GM12864 (cell line): ENCODE results near the gene TMEM200A.
A peak's percentile ranks its signal among the peaks of the same experiment; 100 is the strongest.
"Not testable (repeated sequence)": the region's sequence is repeated elsewhere in the genome, so short reads cannot be mapped to it uniquely, and the experiment has no call there.

Experiments used
- DNase-seq: peaks from one replicate; pipeline ENCODE4 v3.0.0-alpha.2; 2011; ENCODE audit warnings: low read depth
- H3K4me3 ChIP-seq: 2 replicates; pipeline ENCODE4 v1.5.1; 2011; ENCODE audit warnings: mild to moderate bottlenecking, low read depth, low read length, control low read depth
- TF ChIP-seq, protein P1 (sequence below): IDR thresholded peaks from 2 replicates; pipeline ENCODE4 v1.5.1; 2011; ENCODE audit warnings: low read depth, mild to moderate bottlenecking, moderate library complexity, low read length, control low read depth, inconsistent platforms; ENCODE audit errors: missing control alignments

Gene TMEM200A

DNA sequence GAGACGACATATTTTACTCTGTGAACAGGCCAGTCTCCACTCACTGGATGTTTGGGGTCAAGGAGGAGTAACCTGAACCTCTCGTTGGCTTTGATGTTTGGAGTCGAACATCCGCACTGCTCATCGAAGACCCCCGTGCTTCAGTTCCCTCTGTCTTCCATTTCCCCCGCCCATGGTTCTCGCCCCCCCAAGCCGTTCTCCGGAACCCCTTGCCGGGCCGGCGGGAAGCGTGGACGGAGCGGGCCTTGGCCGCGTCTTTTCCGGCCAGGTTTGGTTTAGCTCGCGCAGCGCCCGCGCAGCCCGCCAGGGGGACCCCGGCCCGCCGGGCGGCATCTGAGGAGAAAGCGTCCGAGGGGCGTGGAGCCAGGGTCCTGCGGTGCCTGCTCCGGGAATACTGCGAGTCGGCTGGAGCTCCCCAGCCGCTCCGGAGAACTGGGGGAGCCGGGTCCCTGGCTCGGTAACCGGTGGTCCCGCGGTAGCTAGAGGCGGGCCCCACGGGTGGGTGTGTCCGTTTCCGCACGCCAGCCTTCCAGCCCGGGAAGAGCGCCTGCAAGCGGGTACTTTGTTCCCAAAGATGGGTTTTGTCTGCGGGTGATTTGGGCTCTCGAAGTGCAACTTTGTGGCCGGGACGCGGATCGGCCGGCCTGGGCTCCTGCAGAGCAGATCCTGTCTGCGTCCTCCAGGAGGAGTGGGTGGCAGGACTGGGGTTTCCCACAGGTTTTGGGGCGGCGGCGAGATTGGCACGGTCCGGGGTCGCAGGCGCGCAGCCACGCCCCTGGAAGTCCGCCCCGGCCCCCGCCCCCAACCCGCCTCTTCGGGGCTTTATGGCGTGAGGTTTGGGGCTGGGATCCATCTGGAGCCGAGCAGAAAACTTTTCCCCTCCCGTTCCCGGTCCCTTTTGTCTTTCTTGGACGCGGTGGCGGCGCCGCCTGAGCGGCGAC is at the start of gene TMEM200A:
TMEM200A (plus strand) TSS at position 852 of the 941 bp plus-strand sequence. CDS start 74,406 bp downstream, outside the sequence.
- TF ChIP-seq, protein P1, sequence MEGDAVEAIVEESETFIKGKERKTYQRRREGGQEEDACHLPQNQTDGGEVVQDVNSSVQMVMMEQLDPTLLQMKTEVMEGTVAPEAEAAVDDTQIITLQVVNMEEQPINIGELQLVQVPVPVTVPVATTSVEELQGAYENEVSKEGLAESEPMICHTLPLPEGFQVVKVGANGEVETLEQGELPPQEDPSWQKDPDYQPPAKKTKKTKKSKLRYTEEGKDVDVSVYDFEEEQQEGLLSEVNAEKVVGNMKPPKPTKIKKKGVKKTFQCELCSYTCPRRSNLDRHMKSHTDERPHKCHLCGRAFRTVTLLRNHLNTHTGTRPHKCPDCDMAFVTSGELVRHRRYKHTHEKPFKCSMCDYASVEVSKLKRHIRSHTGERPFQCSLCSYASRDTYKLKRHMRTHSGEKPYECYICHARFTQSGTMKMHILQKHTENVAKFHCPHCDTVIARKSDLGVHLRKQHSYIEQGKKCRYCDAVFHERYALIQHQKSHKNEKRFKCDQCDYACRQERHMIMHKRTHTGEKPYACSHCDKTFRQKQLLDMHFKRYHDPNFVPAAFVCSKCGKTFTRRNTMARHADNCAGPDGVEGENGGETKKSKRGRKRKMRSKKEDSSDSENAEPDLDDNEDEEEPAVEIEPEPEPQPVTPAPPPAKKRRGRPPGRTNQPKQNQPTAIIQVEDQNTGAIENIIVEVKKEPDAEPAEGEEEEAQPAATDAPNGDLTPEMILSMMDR: peak; percentile 64
- peak within 1 kb of the TSS; percentile 27 for H3K4me3 ChIP-seq
- DNase-seq: no peak

DNA sequence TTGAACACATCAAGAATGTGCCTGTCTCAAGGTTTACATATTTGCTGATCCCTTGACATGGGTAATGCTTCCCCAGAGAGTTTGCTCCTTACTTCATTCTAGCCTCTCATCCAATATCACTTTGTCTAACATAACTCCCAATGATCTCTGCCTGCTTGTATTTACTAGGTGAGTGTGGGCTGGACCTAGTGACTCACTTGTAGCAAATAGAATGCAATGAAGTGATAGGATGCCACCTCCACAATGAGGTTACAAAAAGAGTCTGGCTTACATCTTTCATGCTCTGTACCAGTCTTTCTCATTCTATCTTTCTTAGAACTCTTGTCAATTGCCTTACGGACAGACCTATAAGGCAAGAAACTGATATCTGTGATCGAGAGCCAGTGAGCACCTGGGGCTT is 44.9 kb upstream of the TMEM200A start:
- DNase-seq: no peak
- TF ChIP-seq, protein P1: no peak
- H3K4me3 ChIP-seq: no peak overlapping the region

DNA sequence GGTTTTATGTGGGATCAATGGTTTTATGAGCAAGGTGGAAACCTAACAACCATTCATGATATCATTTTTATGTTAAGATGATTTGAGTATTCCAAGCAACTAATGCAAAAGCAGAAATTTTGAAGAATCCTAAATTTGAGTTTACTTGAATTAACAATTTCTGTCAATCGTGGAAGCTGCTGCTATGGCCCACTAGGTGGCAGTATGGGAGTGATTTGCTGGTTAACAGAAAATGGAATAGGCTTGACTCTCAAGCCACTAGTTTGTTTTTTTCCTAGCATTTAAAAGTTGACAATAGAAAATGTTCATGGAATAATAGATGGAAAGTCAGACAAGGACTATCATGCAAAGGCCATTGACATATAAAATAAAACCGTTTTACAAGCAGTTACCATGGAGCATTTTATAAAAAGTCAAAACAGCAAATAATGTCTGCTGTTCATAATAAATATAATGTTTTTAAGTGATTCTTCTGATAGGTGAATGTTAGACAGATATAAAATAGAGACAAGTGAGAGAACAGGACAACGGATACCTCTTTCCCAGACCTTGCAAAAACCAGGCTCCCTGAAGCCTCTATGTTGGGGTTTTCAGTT is 43.0 kb upstream of the TMEM200A start:
- peak; percentile 34 for DNase-seq

DNA sequence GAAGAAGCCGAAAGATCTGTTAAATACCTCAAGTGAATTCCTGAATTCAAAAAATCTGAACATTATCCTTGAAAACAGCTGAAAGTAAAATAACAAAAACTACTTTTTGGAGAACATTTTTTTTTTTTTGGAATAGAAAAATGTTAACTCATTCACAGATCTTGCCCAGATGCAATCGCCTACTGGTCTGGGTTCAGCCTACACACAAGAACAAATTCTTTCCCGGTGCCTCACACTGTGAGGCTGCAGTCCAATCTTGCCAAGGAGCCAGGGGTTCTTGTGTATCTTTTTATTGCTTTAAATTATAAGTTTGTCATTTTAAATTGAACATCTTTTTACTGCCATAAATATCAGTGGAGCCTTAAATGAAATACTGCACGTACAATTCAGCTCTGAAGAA is 41.2 kb upstream of the TMEM200A start:
- no peak overlapping the region for H3K4me3 ChIP-seq
- no peak for DNase-seq
- TF ChIP-seq, protein P1: no peak

More for the DNA sequence above, 43.0 kb upstream of the TMEM200A start:
- TF ChIP-seq, protein P1: peak; percentile 77
- H3K4me3 ChIP-seq: no peak overlapping the region

DNA sequence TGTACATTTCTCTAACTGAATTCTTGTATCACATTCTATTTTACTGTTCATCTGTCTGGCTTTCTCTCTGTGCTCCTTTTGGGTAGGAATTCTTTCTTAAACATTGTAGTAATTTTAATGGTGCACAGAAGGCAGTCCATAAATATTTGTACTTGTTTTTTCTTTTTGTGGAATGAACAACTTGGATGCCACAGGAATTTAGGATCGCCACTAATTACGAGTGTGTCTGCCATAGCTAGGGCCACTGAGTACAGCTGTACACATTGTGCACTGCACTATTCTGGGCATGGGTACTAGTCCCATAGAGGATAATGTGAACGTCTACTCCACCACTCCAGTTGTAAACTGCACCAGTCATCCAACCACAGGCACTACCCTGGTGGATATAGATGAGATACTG is 39.3 kb upstream of the TMEM200A start:
- TF ChIP-seq, protein P1: no peak
- DNase-seq: no peak
- H3K4me3 ChIP-seq: no peak overlapping the region

DNA sequence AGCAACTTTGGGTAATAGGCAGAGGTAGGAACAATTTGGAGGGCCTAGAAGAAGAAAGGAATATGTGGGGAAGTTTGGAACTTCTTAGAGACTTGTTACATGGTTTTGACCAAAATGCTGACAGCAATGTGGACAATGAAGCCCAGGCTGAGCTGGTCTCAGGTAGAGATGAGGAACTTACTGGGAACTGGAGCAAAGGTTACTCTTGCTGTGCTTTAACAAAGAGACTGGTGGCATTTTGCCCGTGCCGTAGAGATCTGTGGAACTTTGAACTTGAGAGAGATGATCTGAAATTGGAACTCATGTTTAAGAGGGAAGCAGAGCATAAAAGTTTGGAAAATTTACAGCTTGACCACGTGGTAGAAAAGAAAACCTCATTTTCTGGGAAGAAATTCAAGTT is 28.3 kb upstream of the TMEM200A start:
- TF ChIP-seq, protein P1: no peak
- DNase-seq: no peak
- no peak overlapping the region for H3K4me3 ChIP-seq

DNA sequence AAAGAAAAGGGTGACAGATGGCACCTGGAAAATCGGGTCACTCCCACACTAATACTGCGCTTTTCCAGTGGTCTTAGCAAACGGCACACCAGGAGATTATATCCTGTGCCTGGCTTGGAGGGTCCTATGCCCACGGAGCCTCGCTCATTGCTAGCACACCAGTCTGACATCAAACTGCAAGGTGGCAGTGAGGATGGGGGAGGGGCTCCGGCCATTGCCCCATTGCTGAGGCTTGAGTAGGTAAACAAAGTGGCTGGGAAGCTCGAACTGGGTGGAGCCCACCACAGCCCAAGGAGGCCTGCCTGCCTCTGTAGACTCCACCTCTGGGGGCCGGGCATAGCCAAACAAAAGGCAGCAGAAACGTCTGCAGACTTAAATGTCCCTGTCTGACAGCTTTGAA is 19.5 kb upstream of the TMEM200A start:
- H3K4me3 ChIP-seq, DNase-seq: not testable (repeated sequence)
